ENCODE results near the gene PREX1. TPM values are rescaled to one million over a fixed set of nuclear protein-coding genes. Genes with fewer than 3 reads are reported as not detected.

PREX1 gene
- total and polyA plus RNA-seq, 2 donors (not counting 3 experiments of a cell fraction or from before 2014, with no cell fraction given), result 51.3 to 72.9 TPM

DNA sequence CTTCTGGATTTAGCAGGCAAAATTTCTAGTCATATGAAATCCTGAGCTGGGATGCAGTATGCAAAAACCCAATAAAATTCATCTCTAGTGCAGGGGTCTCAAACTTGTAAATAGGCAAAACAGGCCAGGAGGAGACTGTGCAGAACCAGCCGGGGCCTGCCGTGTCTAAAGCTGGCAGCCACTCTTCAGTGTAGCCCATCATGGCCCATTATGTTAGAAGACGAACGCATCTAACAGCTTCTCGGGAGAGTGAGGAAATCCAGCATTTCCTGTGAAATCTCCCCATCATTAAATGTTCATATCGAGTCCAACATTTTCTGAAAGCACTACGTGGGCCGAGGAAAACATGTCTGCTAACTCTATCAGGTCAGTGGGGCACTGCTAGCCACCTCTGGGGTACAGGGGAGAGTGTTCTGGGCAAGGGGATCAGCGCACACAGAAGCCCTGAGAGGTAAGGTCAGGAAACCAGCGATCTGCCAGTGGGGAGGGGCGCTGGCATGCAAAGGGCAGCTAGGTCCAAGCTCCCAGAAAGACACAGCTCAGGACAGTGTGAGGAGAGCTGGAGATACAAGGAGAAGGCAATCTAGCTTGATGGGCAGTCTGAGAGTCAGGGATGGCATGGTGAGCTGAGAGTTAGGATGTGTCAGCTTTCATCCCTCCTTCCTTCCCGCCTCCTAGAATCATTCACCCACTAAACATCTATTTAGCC, 144.2 kb downstream of the PREX1 start:
- H3K9ac ChIP-seq (replicated peaks; ENCODE audit: extremely low read depth, insufficient read depth, low read length), result no peak overlapping the region
- H3K27me3 ChIP-seq (ENCODE audit: control insufficient read depth in 2 of 2, insufficient read depth in 2 of 2, low read length in 2 of 2), result no peaks in the 10 kb centered on the region
- peak overlapping the region; percentile 0 for H3K4me2 ChIP-seq (ENCODE audit: insufficient read depth, low read length)
- H3K27ac ChIP-seq (ENCODE audit: insufficient read depth, low read depth, low read length), result peak overlapping the region; percentile 48
- FAIRE-seq, result peak; percentile 24
- H2AFZ ChIP-seq (ENCODE audit: low read depth, low read length), result no peak overlapping the region
- POLR2A ChIA-PET, result interaction anchor here (1.1 kb wide), 1 partner anchor 14 kb away, joined by 3 read pairs; no protein-coding TSS in a partner anchor
- CTCF ChIA-PET, result interaction anchor here (1.0 to 3.4 kb wide), 9 partner anchors 10 to 226 kb away, joined by 3 to 21 read pairs (median 8); no protein-coding TSS in a partner anchor
- DNase-seq (ENCODE audit: low read depth, low spot score), result peak; percentile 40
- H3K79me2 ChIP-seq (ENCODE audit: control insufficient read depth, insufficient read depth, low read length), result no peaks in the 10 kb centered on the region
- no TSS peak for BruUV-seq (replicated peaks)
- H3K4me1 ChIP-seq (ENCODE audit: control insufficient read depth, extremely low read depth, insufficient read depth, low read length), result peaks cover 56% of the 10 kb centered on the region
- intact Hi-C loops (cut with micrococcal nuclease), result loop anchor here (2.0 to 5.0 kb wide), 2 partner anchors 55 to 144 kb away; partner anchors contain the start of gene PREX1
- H3K9me1 ChIP-seq (replicated peaks; ENCODE audit: control insufficient read depth, extremely low read depth, insufficient read depth, low read length), result no peaks in the 10 kb centered on the region
- TF ChIP-seq POLR2A (IDR thresholded peaks at IDR 0.05; ENCODE audit: low read depth, low read length), result no peak
- TF ChIP-seq GATA2 (IDR thresholded peaks at IDR 0.05; ENCODE audit: insufficient read depth, insufficient read length, low read depth, low read length), result no peak
- TF ChIP-seq MYC (IDR thresholded peaks at IDR 0.05; ENCODE audit: low read depth, low read length), result no peak
- no peak for TF ChIP-seq POLR2AphosphoS5 (IDR thresholded peaks at IDR 0.05; ENCODE audit: insufficient read depth, low read depth, low read length)
- TF ChIP-seq EZH2 (IDR thresholded peaks at IDR 0.05; ENCODE audit: borderline replicate concordance, low read depth, low read length, severe bottlenecking), result no peak
- no peak for TF ChIP-seq FOS (IDR thresholded peaks at IDR 0.05; ENCODE audit: borderline replicate concordance, insufficient read depth, low read length)
- no peak for TF ChIP-seq CTCF (IDR thresholded peaks at IDR 0.05; ENCODE audit: extremely low read depth in 1 of 2, insufficient read depth in 1 of 2, low read depth in 1 of 2, low read length in 2 of 2)
- no peak for TF ChIP-seq JUN (IDR thresholded peaks at IDR 0.05; ENCODE audit: borderline replicate concordance, insufficient read depth, insufficient read length, low read depth)
- TF ChIP-seq, protein P1, sequence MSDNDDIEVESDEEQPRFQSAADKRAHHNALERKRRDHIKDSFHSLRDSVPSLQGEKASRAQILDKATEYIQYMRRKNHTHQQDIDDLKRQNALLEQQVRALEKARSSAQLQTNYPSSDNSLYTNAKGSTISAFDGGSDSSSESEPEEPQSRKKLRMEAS (IDR thresholded peaks at IDR 0.05; ENCODE audit: insufficient read depth, insufficient read length), result no peak
- dilution Hi-C loops (cut with MboI; ENCODE audit: extremely low pct_ligation_motif_present, low sequenced_read_pairs), result no loop called here
- H3K4me3 ChIP-seq (replicated peaks in 1 of 3; ENCODE audit: insufficient read depth in 1 of 3, low read depth in 1 of 3, low read length in 3 of 3), result no peak overlapping the region
- peaks cover 12 to 19% of the 10 kb centered on the region in 2 experiments for H3K36me3 ChIP-seq (ENCODE audit: control insufficient read depth in 2 of 2, extremely low read depth in 1 of 2, insufficient read depth in 2 of 2, low read length in 2 of 2)
- H3K9me3 ChIP-seq (replicated peaks; ENCODE audit: control insufficient read depth, insufficient read depth, low read length), result no peaks in the 10 kb centered on the region
- no peaks in the 10 kb centered on the region for H4K20me1 ChIP-seq (replicated peaks; ENCODE audit: control insufficient read depth, extremely low read depth, insufficient read depth, low read length)
